HG03060 (cell line): ENCODE data around the gene ELFN1.
"Not testable (repeated sequence)": the region's sequence is repeated elsewhere in the genome, so short reads cannot be mapped to it uniquely, and the experiment has no call there.

Experiments used
- ATAC-seq: cut with Tn5 transposase; IDR thresholded peaks from one replicate; pipeline ENCODE4 v1.9.1; 2021; ENCODE audit warnings: low read depth, moderate number of reproducible peaks; ENCODE audit not compliant: unreplicated experiment

Gene ELFN1

GRCh38 chr7:1706721-1707613 is 36.9 kb downstream of the ELFN1 start:
- no peak for ATAC-seq

GRCh38 chr7:1707756-1708595 is 37.9 kb downstream of the ELFN1 start:
- ATAC-seq = no peak

GRCh38 chr7:1708596-1709251 is 38.6 kb downstream of the ELFN1 start:
- ATAC-seq = no peak

- ATAC-seq = no peak
These were observed 39.2 kb downstream of the ELFN1 start for GRCh38 chr7:1709281-1709680.

GRCh38 chr7:1709900-1710299 is 39.8 kb downstream of the ELFN1 start:
- no peak for ATAC-seq

GRCh38 chr7:1710936-1711335 is 40.9 kb downstream of the ELFN1 start:
- no peak for ATAC-seq

- no peak for ATAC-seq
These were observed 42.9 kb downstream of the ELFN1 start for GRCh38 chr7:1712907-1713501.

- no peak for ATAC-seq
These were observed 43.7 kb downstream of the ELFN1 start for GRCh38 chr7:1713502-1714484.

GRCh38 chr7:1714583-1715330 is 44.7 kb downstream of the ELFN1 start:
- no peak for ATAC-seq

GRCh38 chr7:1715331-1715625 is 45.2 kb downstream of the ELFN1 start:
- ATAC-seq = no peak

- no peak for ATAC-seq
These were observed 45.6 kb downstream of the ELFN1 start for GRCh38 chr7:1715671-1716074.

GRCh38 chr7:1716263-1717094 is 46.4 kb downstream of the ELFN1 start:
- ATAC-seq = no peak

- ATAC-seq = no peak
These were observed 47.0 kb downstream of the ELFN1 start for GRCh38 chr7:1717095-1717483.

- no peak for ATAC-seq
These were observed 48.0 kb downstream of the ELFN1 start for GRCh38 chr7:1717903-1718676.

- ATAC-seq = not testable (repeated sequence)
These were observed 48.8 kb downstream of the ELFN1 start for GRCh38 chr7:1718850-1719249.

GRCh38 chr7:1719256-1719655 is 49.2 kb downstream of the ELFN1 start:
- not testable (repeated sequence) for ATAC-seq

GRCh38 chr7:1719913-1720312 is 49.8 kb downstream of the ELFN1 start:
- ATAC-seq = no peak
